IPS-18c (cell line): ENCODE data around the gene UHRF1.

ENCODE experiments used
- H3K4me3 ChIP-seq: 2 replicates; pipeline ENCODE4 v1.7.0; 2013; ENCODE audit warnings: low read depth, mild to moderate bottlenecking, low read length, moderate library complexity; ENCODE audit not compliant: insufficient read depth
- H3K9me3 ChIP-seq: one replicate; pipeline ENCODE4 v1.6.1; 2013; ENCODE audit warnings: mild to moderate bottlenecking, low read length, moderate library complexity; ENCODE audit not compliant: control insufficient read depth, insufficient read depth

UHRF1 gene

GRCh38 chr19:4976401-4977298, 67.3 kb downstream of the UHRF1 start:
- Histone ChIP-seq H3K9me3 (no peaks in the 10 kb centered on the region), H3K4me3 (no peak overlapping the region)

- H3K9me3 ChIP-seq = no peaks in the 10 kb centered on the region
- H3K4me3 ChIP-seq = no peak overlapping the region
Observed at GRCh38 chr19:4977299-4978174, 68.2 kb downstream of the UHRF1 start.

GRCh38 chr19:4979211-4979807, 70.0 kb downstream of the UHRF1 start:
- no peaks in the 10 kb centered on the region for H3K9me3 ChIP-seq
- no peak overlapping the region for H3K4me3 ChIP-seq

- Histone ChIP-seq H3K9me3 (no peaks in the 10 kb centered on the region), H3K4me3 (no peak overlapping the region)
Observed at GRCh38 chr19:4980067-4980466, 70.8 kb downstream of the UHRF1 start.

- Histone ChIP-seq H3K9me3 (no peaks in the 10 kb centered on the region), H3K4me3 (no peak overlapping the region)
Observed at GRCh38 chr19:4980838-4981680, 71.8 kb downstream of the UHRF1 start.

GRCh38 chr19:4981681-4981958, 72.3 kb downstream of the UHRF1 start:
- Histone ChIP-seq H3K9me3 (no peaks in the 10 kb centered on the region), H3K4me3 (no peak overlapping the region)

GRCh38 chr19:4983346-4984105, 74.2 kb downstream of the UHRF1 start:
- H3K9me3 ChIP-seq = no peaks in the 10 kb centered on the region
- H3K4me3 ChIP-seq = no peak overlapping the region

- no peak overlapping the region for H3K4me3 ChIP-seq
Observed at GRCh38 chr19:4984106-4984380, 74.7 kb downstream of the UHRF1 start.

GRCh38 chr19:4984438-4984990, 75.2 kb downstream of the UHRF1 start:
- no peak overlapping the region for H3K4me3 ChIP-seq
- H3K9me3 ChIP-seq = no peaks in the 10 kb centered on the region

More at GRCh38 chr19:4984106-4984380, 74.7 kb downstream of the UHRF1 start:
- H3K9me3 ChIP-seq = no peaks in the 10 kb centered on the region

- no peaks in the 10 kb centered on the region for H3K9me3 ChIP-seq
- no peak overlapping the region for H3K4me3 ChIP-seq
Observed at GRCh38 chr19:4985551-4985991, 76.3 kb downstream of the UHRF1 start.

GRCh38 chr19:4986056-4986455, 76.8 kb downstream of the UHRF1 start:
- Histone ChIP-seq H3K4me3 (no peak overlapping the region), H3K9me3 (no peaks in the 10 kb centered on the region)

GRCh38 chr19:4986471-4986891, 77.2 kb downstream of the UHRF1 start:
- no peak overlapping the region for H3K4me3 ChIP-seq
- H3K9me3 ChIP-seq = no peaks in the 10 kb centered on the region

GRCh38 chr19:4987256-4987655, 78.0 kb downstream of the UHRF1 start:
- H3K4me3 ChIP-seq = no peak overlapping the region
- H3K9me3 ChIP-seq = no peaks in the 10 kb centered on the region

GRCh38 chr19:4987692-4988370, 78.5 kb downstream of the UHRF1 start:
- no peaks in the 10 kb centered on the region for H3K9me3 ChIP-seq
- H3K4me3 ChIP-seq = no peak overlapping the region

GRCh38 chr19:4988770-4989251, 79.5 kb downstream of the UHRF1 start:
- Histone ChIP-seq H3K4me3 (no peak overlapping the region), H3K9me3 (no peaks in the 10 kb centered on the region)

- Histone ChIP-seq H3K4me3 (no peak overlapping the region), H3K9me3 (no peaks in the 10 kb centered on the region)
Observed at GRCh38 chr19:4990306-4990705, 81.0 kb downstream of the UHRF1 start.
